Skeletal muscle tissue (tissue), 4 donors: Measurements from ENCODE around the gene SLFN12. TPM values are rescaled to one million over a fixed set of nuclear protein-coding genes. Genes with fewer than 3 reads are reported as not detected.

ENCODE experiments used
- H3K27ac ChIP-seq: one replicate; pipeline ENCODE4 v1.7.0; 2013; ENCODE audit warnings: mild to moderate bottlenecking, low read depth, low read length, inconsistent platforms
- H3K27me3 ChIP-seq, 3 donors: one replicate each; pipeline ENCODE4 v1.7.0; 2013; ENCODE audit warnings: low read length in 3 of 3; ENCODE audit not compliant: control insufficient read depth in 3 of 3, insufficient read depth in 3 of 3
- H3K36me3 ChIP-seq, 3 donors: one replicate each; pipeline ENCODE4 v1.7.0; 2013; ENCODE audit warnings: low read length in 3 of 3; ENCODE audit not compliant: control insufficient read depth in 3 of 3, insufficient read depth in 3 of 3
- H3K4me1 ChIP-seq, 3 donors: one replicate each; pipeline ENCODE4 v1.7.0; 2013; ENCODE audit warnings: low read length in 3 of 3, mild to moderate bottlenecking in 3 of 3; ENCODE audit not compliant: control insufficient read depth in 3 of 3, insufficient read depth in 3 of 3
- H3K4me3 ChIP-seq, 3 donors: one replicate each; pipeline ENCODE4 v1.7.0; 2013; ENCODE audit warnings: low read length in 3 of 3
- H3K9ac ChIP-seq, 3 donors: one replicate each; pipeline ENCODE4 v1.7.0; 2013; ENCODE audit warnings: low read length in 3 of 3, mild to moderate bottlenecking in 3 of 3, moderate library complexity in 2 of 3, low read depth in 1 of 3
- H3K9me3 ChIP-seq, 3 donors: one replicate each; pipeline ENCODE4 v1.7.0; 2013; ENCODE audit warnings: low read length in 3 of 3; ENCODE audit not compliant: control insufficient read depth in 3 of 3
- total RNA-seq: library from RNA; depleted of rRNA; stranded (reverse); fragments of >200 nt; gene quantifications from one replicate; pipeline ENCODE4 v1.2.3, GENCODE V29; 2014
- donor health status: Osteomylitis.

SLFN12 gene
- total RNA-seq, 1 donor from 2014 or later = 16.7 TPM

DNA sequence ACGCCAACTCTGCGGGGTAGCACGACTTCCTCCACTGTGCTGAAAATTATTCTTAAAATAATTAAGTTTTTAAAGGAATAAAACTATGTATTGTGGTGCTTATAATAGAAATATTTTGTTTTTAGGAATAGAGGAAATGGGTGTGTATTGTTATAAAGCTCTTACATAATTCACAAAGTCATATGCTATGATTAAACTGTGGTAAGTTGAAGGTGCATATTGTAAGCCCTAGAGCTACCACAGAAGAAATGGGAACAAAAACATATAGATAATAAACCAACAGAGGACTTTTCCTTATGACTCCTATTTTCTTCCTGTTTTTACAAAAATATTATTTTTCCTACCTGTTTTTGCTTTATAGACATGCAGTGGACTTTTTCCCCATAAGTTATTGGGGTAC lies 54.6 kb downstream of the SLFN12 start:
- Histone ChIP-seq H3K27ac (no peak overlapping the region), H3K4me1 (peaks cover 0 to 11% (median 10%) of the 10 kb centered on the region in 3 donors), H3K27me3 (peaks cover 4 to 11% (median 9%) of the 10 kb centered on the region in 3 donors), H3K4me3 (no peak overlapping the region), H3K9ac (no peak overlapping the region), H3K9me3 (no peaks in the 10 kb centered on the region), H3K36me3 (no peaks in the 10 kb centered on the region)

DNA sequence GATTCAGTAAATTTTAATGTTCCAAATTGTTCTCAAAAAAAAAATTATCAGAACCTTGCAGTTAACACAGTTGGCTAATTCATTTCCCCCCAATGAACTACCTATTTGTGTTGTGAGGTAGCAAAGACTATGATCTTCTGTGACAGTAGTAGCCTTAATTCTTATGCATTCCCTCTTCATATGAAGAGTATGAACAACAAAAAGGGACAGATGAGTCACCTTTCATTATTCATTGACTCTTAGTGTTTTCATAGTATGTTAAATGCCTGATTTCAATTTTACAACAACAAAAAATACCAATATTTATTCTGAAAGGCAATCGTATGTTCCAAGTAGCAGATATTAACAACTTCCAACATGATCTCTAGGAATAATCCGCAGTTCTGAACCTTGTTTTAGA lies 55.2 kb downstream of the SLFN12 start:
- Histone ChIP-seq H3K4me1 (peaks cover 0 to 11% (median 10%) of the 10 kb centered on the region in 3 donors), H3K9me3 (no peaks in the 10 kb centered on the region), H3K9ac (no peak overlapping the region), H3K27me3 (peaks cover 4 to 11% (median 9%) of the 10 kb centered on the region in 3 donors), H3K4me3 (no peak overlapping the region), H3K27ac (no peak overlapping the region), H3K36me3 (no peaks in the 10 kb centered on the region)

DNA sequence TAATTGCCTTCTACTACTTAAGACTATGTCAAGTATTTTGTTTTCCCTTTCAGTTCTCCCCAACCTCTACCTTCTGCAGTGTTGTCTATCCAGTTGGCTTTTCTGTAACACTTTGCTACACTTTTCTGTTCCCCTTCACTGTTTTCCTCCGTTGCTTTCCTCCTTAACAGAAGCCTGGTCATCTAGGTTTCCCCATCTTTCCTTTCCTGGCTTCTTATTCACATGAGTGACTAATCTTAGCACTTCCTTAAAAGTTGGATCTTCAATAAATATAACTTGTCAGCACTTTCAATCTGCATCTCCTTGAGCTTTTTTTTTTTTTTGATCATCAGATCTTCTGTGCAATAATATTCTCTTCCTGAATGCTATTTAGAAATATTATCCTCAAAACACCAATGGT lies 56.1 kb downstream of the SLFN12 start:
- no peaks in the 10 kb centered on the region for H3K9me3 ChIP-seq
- peaks cover 4 to 11% (median 9%) of the 10 kb centered on the region in 3 donors for H3K27me3 ChIP-seq
- no peak overlapping the region for H3K9ac ChIP-seq
- peak overlapping the region; percentile 27 for H3K27ac ChIP-seq
- H3K36me3 ChIP-seq = no peaks in the 10 kb centered on the region
- H3K4me1 ChIP-seq = peaks cover 0 to 11% (median 10%) of the 10 kb centered on the region in 3 donors
- peak overlapping the region in 1 of 3 donors; percentile 31 for H3K4me3 ChIP-seq

DNA sequence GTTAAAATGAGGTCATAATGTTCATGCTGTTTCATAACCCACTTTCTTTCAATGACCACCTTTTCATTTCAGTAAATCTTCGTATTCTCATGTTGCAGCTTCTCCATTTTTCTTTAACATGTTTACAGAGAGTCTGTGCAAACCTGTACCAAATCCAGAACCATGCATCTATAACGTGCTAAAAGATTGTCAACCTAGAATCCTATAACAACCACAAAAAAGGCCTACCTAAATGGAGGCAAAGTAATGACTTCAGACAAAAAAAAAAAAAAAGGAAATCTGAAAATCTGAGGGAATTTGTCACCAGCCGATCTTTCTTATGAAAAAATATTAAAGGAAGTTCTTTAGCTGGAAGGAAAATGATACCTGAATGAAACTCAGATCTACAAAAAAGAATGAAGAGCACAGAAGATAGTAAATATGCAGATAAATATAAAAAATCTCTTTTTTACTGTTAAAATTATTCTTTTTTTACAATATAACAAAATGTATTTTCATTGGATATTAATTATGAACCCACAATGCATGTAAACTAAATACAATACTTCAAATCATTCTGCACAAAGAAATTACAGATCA lies 57.4 kb downstream of the SLFN12 start:
- peaks cover 0 to 7% (median 0%) of the 10 kb centered on the region in 3 donors for H3K9me3 ChIP-seq
- H3K36me3 ChIP-seq = no peaks in the 10 kb centered on the region
- H3K4me1 ChIP-seq = peaks cover 0 to 11% (median 10%) of the 10 kb centered on the region in 3 donors
- H3K9ac ChIP-seq = peak overlapping the region; percentile 84 to 89 (median 86)
- peak overlapping the region; percentile 74 to 86 (median 77) for H3K4me3 ChIP-seq
- peaks cover 4 to 14% (median 9%) of the 10 kb centered on the region in 3 donors for H3K27me3 ChIP-seq
- H3K27ac ChIP-seq = peak overlapping the region; percentile 97

DNA sequence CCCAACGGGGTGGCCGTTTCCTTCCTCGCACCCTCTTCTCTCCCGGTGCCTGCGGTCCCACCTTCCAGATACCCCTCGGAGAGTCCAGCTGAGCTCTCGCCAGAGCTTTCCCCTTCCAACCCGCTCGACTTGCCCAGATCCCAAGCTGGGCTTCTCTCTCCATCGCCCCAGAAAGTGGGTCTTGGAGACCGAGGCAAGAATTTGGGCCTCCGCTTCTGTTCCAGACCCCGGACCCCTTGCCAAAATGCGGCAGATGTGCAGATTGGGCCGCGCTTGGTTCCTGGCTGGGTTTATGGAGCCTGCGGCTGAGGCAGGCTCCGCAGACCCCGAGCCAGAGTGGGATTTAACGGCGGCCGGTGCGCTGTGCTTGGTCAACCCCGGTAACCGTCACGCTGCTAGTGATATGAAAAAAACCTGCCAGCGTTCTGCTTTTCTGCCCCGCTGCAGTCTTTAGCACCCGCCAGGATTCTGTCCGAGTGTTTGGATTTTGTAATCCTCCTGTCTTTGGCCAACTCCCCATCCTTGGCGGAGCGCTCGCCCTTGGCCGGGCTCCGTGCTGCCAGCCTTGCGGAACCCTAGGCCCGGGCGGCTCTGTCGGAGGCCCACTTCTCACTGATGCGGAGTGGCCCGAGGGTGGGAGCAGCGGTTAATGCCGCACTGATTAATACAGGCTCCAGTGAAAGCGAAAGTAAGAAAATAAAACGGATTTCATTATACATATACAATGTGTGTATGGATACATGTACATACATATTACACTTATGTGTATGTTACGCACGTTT lies 58.1 kb downstream of the SLFN12 start:
- peaks cover 4 to 14% (median 9%) of the 10 kb centered on the region in 3 donors for H3K27me3 ChIP-seq
- peaks cover 0 to 11% (median 10%) of the 10 kb centered on the region in 3 donors for H3K4me1 ChIP-seq
- H3K36me3 ChIP-seq = peaks cover 0 to under 1% (median 0%) of the 10 kb centered on the region in 3 donors
- peak overlapping the region; percentile 74 to 86 (median 77) for H3K4me3 ChIP-seq
- H3K27ac ChIP-seq = peak overlapping the region; percentile 97
- peak overlapping the region; percentile 84 to 89 (median 86) for H3K9ac ChIP-seq
- peaks cover 0 to 8% (median 0%) of the 10 kb centered on the region in 3 donors for H3K9me3 ChIP-seq

DNA sequence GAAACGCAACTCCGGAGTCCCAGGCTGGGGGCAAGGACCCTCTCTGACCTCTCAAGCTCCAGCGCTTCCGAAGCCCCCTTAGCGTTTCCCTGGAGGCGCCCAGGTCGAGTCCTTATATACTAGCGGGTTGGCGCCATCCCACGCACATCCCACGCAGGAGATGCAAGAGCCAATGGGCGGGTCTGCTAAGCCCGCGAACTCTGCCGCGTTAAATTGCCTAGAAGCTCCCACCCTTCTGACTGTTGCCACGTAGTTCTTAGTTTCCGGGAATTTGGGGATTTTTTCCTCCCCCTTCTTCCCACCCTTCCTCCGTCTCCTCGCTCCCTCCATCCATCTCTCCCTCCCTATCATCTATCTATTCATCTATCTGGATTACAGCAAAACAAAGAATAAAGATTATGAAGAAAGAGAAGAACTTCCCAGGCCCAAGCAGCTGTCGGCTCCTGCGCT lies 58.7 kb downstream of the SLFN12 start, which contains the start of gene SLFN11:
Gene SLFN11, minus strand, starts transcription at position 88 of the 450 bp plus-strand sequence. CDS start 9,814 bp downstream, outside the sequence.
- peaks cover 0 to 8% (median 0%) of the 10 kb centered on the region in 3 donors for H3K9me3 ChIP-seq
- H3K4me3 ChIP-seq = peak within 1 kb of the TSS; percentile 74 to 86 (median 77)
- H3K4me1 ChIP-seq = peaks cover 1 to 11% (median 10%) of the 10 kb centered on the region in 3 donors
- H3K27ac ChIP-seq = peak within 1 kb of the TSS; percentile 97
- peaks cover 4 to 14% (median 9%) of the 10 kb centered on the region in 3 donors for H3K27me3 ChIP-seq
- peaks cover 0 to 4% (median 0%) of the 10 kb centered on the region in 3 donors for H3K36me3 ChIP-seq
- peak within 1 kb of the TSS; percentile 84 to 89 (median 86) for H3K9ac ChIP-seq

DNA sequence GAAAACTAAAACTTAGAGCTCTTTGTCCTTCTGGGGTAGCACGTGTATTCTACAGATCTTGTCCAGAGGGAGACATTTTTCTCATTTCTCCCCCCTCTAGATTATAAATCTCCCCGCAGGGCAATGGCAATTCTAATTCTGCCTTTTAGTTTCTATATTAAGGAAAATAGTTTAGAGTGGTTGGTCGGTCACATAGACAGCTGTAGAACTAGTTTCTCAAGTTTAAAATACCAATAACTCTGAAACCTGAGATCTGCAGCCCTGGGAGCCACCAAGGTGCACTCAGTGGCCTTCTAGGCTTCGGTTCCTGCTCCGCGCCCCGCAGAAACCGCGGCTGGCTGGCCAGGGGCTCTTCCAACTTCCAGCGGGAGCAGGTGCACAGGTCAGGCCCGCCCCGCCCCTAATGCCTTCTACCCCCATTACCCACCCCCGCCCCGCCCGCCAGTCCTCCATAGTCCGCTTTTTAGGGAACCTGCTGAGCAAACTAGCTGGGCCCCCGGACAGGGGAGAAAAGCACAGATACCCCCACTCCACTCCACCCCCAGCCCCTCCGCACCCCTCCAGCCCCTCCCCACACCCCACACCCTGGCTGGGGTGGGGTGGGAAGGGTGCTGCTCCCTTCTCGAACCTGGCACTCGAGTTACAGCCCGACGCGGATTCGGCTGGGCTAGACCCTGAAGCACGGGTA lies 59.3 kb downstream of the SLFN12 start:
- Histone ChIP-seq H3K27ac (peak overlapping the region; percentile 97), H3K9ac (peak overlapping the region; percentile 68 to 86 (median 71)), H3K9me3 (peaks cover 0 to 8% (median 0%) of the 10 kb centered on the region in 3 donors), H3K4me3 (peak overlapping the region; percentile 74 to 86 (median 77)), H3K27me3 (peaks cover 4 to 19% (median 9%) of the 10 kb centered on the region in 3 donors), H3K4me1 (peaks cover 2 to 13% (median 11%) of the 10 kb centered on the region in 3 donors), H3K36me3 (peaks cover 0 to 4% (median 0%) of the 10 kb centered on the region in 3 donors)

DNA sequence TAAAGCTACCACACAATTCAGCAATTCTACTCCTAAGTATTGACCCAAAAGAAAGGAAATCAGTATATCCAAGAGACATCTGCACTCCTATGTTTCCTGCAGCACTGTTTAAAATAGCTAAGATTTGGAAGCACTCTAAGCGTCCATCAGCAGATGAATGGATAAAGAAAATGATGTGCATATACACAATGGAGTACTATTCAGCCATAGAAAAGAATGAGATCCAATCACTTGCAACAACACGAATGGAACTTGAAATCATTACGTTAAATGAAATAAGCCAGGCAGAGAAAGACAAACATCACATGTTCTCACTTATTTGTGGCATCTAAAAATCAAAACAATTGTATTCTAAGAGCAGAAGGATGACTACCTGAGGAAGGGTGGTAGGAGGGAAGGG lies 60.4 kb downstream of the SLFN12 start:
- Histone ChIP-seq H3K27me3 (peaks cover 4 to 19% (median 9%) of the 10 kb centered on the region in 3 donors), H3K9ac (no peak overlapping the region), H3K9me3 (peaks cover 0 to 8% (median 0%) of the 10 kb centered on the region in 3 donors), H3K27ac (no peak overlapping the region), H3K4me3 (no peak overlapping the region), H3K4me1 (peaks cover 2 to 13% (median 11%) of the 10 kb centered on the region in 3 donors), H3K36me3 (peaks cover 0 to 4% (median 0%) of the 10 kb centered on the region in 3 donors)

DNA sequence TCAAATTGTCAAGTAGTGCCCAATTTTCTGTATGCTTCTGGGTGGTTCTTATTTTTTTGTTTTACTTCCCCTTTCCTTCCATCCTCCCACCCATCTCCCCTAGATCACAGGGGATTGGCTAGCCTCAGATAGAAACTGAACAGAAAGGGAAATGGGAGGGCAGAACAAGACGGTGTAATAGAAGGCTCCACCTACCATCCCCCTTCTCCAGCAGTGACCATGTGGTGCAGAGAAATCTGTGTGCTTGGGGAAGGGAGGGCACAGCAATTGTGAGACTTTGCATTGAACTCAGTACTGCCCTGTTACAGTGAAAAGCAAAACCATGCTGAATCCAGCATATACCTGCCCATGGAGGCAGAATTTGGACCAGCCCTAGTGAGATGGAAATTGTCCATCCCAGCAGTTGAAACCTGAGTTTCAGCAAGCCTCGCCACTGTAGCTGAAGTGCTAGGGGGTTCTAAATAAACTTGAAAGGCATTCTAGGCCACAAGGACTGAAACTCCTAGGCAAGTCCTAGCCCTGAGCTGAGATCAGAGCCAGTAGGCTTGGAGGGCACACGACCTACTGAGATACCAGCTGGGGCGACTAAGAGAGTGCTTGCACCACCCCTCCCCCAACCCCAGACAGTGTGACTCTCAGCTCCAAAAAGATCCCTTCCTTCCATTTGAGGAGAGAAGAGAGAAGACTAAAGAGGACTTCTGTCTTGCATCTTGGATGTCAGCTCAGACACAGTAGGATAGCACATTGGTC lies 64.0 kb downstream of the SLFN12 start:
- H3K36me3 ChIP-seq = peaks cover 0 to 7% (median 0%) of the 10 kb centered on the region in 3 donors
- H3K4me1 ChIP-seq = peaks cover 0 to 3% (median 2%) of the 10 kb centered on the region in 3 donors
- no peak overlapping the region for H3K27ac ChIP-seq

More for the DNA sequence above, 64.0 kb downstream of the SLFN12 start:
- no peak overlapping the region for H3K4me3 ChIP-seq
- H3K27me3 ChIP-seq = peaks cover 0 to 11% (median 2%) of the 10 kb centered on the region in 3 donors
- H3K9ac ChIP-seq = no peak overlapping the region
- peaks cover 0 to 8% (median 0%) of the 10 kb centered on the region in 3 donors for H3K9me3 ChIP-seq
